ENCODE results near the gene CYP24A1. TPM values are rescaled to one million over a fixed set of nuclear protein-coding genes. Genes with fewer than 3 reads are reported as not detected.

Gene CYP24A1
- total RNA-seq, 1 donor from 2014 or later = 0.04 TPM

- no peaks in the 10 kb centered on the region for H3K27me3 ChIP-seq (ENCODE audit: control insufficient read depth, insufficient read depth, low read length)
- H3K4me3 ChIP-seq (ENCODE audit: low read depth, low read length) = no peak overlapping the region
- TF ChIP-seq CTCF (IDR thresholded peaks at IDR 0.05; ENCODE audit: insufficient read depth, low read length, poor library complexity, severe bottlenecking) = peak; percentile 50
- no peak for DNase-seq (ENCODE audit: low read depth)
- H3K36me3 ChIP-seq (ENCODE audit: control insufficient read depth, insufficient read depth, low read length) = no peaks in the 10 kb centered on the region
Measured at GRCh38 chr20:54219751-54220426, 46.1 kb upstream of the CYP24A1 start.

GRCh38 chr20:54218470-54218869 lies 44.7 kb upstream of the CYP24A1 start:
- no peak for DNase-seq (ENCODE audit: low read depth)
- H3K36me3 ChIP-seq (ENCODE audit: control insufficient read depth, insufficient read depth, low read length) = no peaks in the 10 kb centered on the region
- H3K4me3 ChIP-seq (ENCODE audit: low read depth, low read length) = no peak overlapping the region
- no peak for TF ChIP-seq CTCF (IDR thresholded peaks at IDR 0.05; ENCODE audit: insufficient read depth, low read length, poor library complexity, severe bottlenecking)
- H3K27me3 ChIP-seq (ENCODE audit: control insufficient read depth, insufficient read depth, low read length) = no peaks in the 10 kb centered on the region

GRCh38 chr20:54217762-54218161 lies 44.0 kb upstream of the CYP24A1 start:
- no peak for TF ChIP-seq CTCF (IDR thresholded peaks at IDR 0.05; ENCODE audit: insufficient read depth, low read length, poor library complexity, severe bottlenecking)
- DNase-seq (ENCODE audit: low read depth) = no peak
- Histone ChIP-seq H3K27me3 (ENCODE audit: control insufficient read depth, insufficient read depth, low read length) (no peaks in the 10 kb centered on the region), H3K36me3 (ENCODE audit: control insufficient read depth, insufficient read depth, low read length) (no peaks in the 10 kb centered on the region), H3K4me3 (ENCODE audit: low read depth, low read length) (no peak overlapping the region)

- H3K36me3 ChIP-seq (ENCODE audit: control insufficient read depth, insufficient read depth, low read length) = no peaks in the 10 kb centered on the region
- TF ChIP-seq CTCF (IDR thresholded peaks at IDR 0.05; ENCODE audit: insufficient read depth, low read length, poor library complexity, severe bottlenecking) = no peak
- H3K27me3 ChIP-seq (ENCODE audit: control insufficient read depth, insufficient read depth, low read length) = no peaks in the 10 kb centered on the region
- no peak for DNase-seq (ENCODE audit: low read depth)
- no peak overlapping the region for H3K4me3 ChIP-seq (ENCODE audit: low read depth, low read length)
Measured at GRCh38 chr20:54215157-54215789, 41.5 kb upstream of the CYP24A1 start.

GRCh38 chr20:54214566-54214965 lies 40.8 kb upstream of the CYP24A1 start:
- TF ChIP-seq CTCF (IDR thresholded peaks at IDR 0.05; ENCODE audit: insufficient read depth, low read length, poor library complexity, severe bottlenecking) = no peak
- H3K4me3 ChIP-seq (ENCODE audit: low read depth, low read length) = no peak overlapping the region
- no peak for DNase-seq (ENCODE audit: low read depth)
- no peaks in the 10 kb centered on the region for H3K27me3 ChIP-seq (ENCODE audit: control insufficient read depth, insufficient read depth, low read length)
- H3K36me3 ChIP-seq (ENCODE audit: control insufficient read depth, insufficient read depth, low read length) = no peaks in the 10 kb centered on the region

- TF ChIP-seq CTCF (IDR thresholded peaks at IDR 0.05; ENCODE audit: insufficient read depth, low read length, poor library complexity, severe bottlenecking) = no peak
- H3K4me3 ChIP-seq (ENCODE audit: low read depth, low read length) = no peak overlapping the region
- no peaks in the 10 kb centered on the region for H3K27me3 ChIP-seq (ENCODE audit: control insufficient read depth, insufficient read depth, low read length)
- no peaks in the 10 kb centered on the region for H3K36me3 ChIP-seq (ENCODE audit: control insufficient read depth, insufficient read depth, low read length)
- DNase-seq (ENCODE audit: low read depth) = no peak
Measured at GRCh38 chr20:54212871-54213270, 39.1 kb upstream of the CYP24A1 start.

All from kidney epithelial cell (primary cell).